CD4-positive, alpha-beta T cell (primary cell): ENCODE data around the gene SOX13. TPM values are rescaled to one million over a fixed set of nuclear protein-coding genes. Genes with fewer than 3 reads are reported as not detected.

ENCODE experiments used
- ATAC-seq: fragments of 200-7000 bp; cut with Tn5 transposase; one replicate; pipeline ENCODE4 v1.10.0; 2022; ENCODE audit warnings: mild to moderate bottlenecking; ENCODE audit not compliant: poor library complexity
- CTCF ChIA-PET: fragments of 350-600 bp; sonication (Branson Sonifier 250); formaldehyde crosslinking; loops from one replicate; lab custom pipeline; 2021; ENCODE audit warnings: antibody characterized with exemption, inconsistent platforms; lab: Charles Lee
- POLR2A ChIA-PET: fragments of 350-600 bp; sonication (Branson Sonifier 250); formaldehyde crosslinking; loops from one replicate; lab custom pipeline; 2021; ENCODE audit warnings: antibody characterized with exemption, inconsistent platforms; lab: Charles Lee
- DNase-seq, 14 experiments: peaks; one replicate each; pipeline ENCODE4 v3.0.0-alpha.2; 2013 to 2020; ENCODE audit warnings: mixed read lengths in 2 of 14
- H3K27ac ChIP-seq, 2 donors: one replicate each; pipeline versions ENCODE4 v1.5.1 to v1.7.0; 2013; ENCODE audit warnings: low read length in 2 of 2, low read depth in 1 of 2, mild to moderate bottlenecking in 1 of 2
- H3K27me3 ChIP-seq, 2 experiments: 1 replicate in 1 of 2; 2 replicates in 1 of 2; pipeline versions ENCODE4 v1.6.1 to v1.7.0; 2013; ENCODE audit warnings: low read length in 2 of 2, control low read depth in 1 of 2, mild to moderate bottlenecking in 1 of 2, moderate library complexity in 1 of 2; ENCODE audit not compliant: insufficient read depth in 2 of 2, control insufficient read depth in 1 of 2
- H3K36me3 ChIP-seq: one replicate; pipeline ENCODE4 v1.6.1; 2013; ENCODE audit warnings: low read length, control low read depth; ENCODE audit not compliant: insufficient read depth
- H3K4me1 ChIP-seq: one replicate; pipeline ENCODE4 v1.6.1; 2013; ENCODE audit warnings: low read length, control low read depth; ENCODE audit not compliant: insufficient read depth
- H3K4me3 ChIP-seq: one replicate; pipeline ENCODE4 v1.5.1; 2013; ENCODE audit warnings: mild to moderate bottlenecking, low read length, moderate library complexity
- H3K9me3 ChIP-seq, 2 experiments: 1 replicate in 1 of 2; 2 replicates in 1 of 2; pipeline versions ENCODE4 v1.6.1 to v1.7.0; 2013; ENCODE audit warnings: low read length in 2 of 2, mild to moderate bottlenecking in 2 of 2, control low read depth in 1 of 2, moderate library complexity in 1 of 2; ENCODE audit not compliant: control insufficient read depth in 1 of 2, insufficient read depth in 1 of 2
- H3K27ac Mint-ChIP-seq: one replicate; pipeline ENCODE4 v1.8.0; 2020; ENCODE audit warnings: mixed read lengths
- H3K27me3 Mint-ChIP-seq: one replicate; pipeline ENCODE4 v1.8.0; 2021; ENCODE audit warnings: mixed read lengths
- H3K36me3 Mint-ChIP-seq: one replicate; pipeline ENCODE4 v1.8.0; 2021; ENCODE audit warnings: low read depth, mixed read lengths
- H3K4me1 Mint-ChIP-seq: one replicate; pipeline ENCODE4 v1.8.0; 2021; ENCODE audit warnings: low read depth, mixed read lengths
- H3K4me3 Mint-ChIP-seq: one replicate; pipeline ENCODE4 v1.8.0; 2020; ENCODE audit warnings: mild to moderate bottlenecking, mixed read lengths
- H3K9me3 Mint-ChIP-seq: one replicate; pipeline ENCODE4 v1.8.0; 2020; ENCODE audit warnings: mixed read lengths
- intact Hi-C, 2 experiments: fragments of 100-400 bp; cut with DNase I in 1 of 2; cut with micrococcal nuclease in 1 of 2; formaldehyde crosslinking; loops; one replicate each; pipeline versions ENCODE4 v1.15.1 to v1.9.0; 2023 to 2025; cut with DNase I, micrococcal nuclease
- total RNA-seq, 174 experiments: library from RNA in 2 of 174; stranded (reverse) in 2 of 174; gene quantifications; one replicate each; pipeline ENCODE4 v1.2.3 and lab custom pipeline; 2021 to 2026
- TF ChIP-seq, protein P1 (sequence below): fragments of 200-600 bp; IDR thresholded peaks from one replicate; pipeline ENCODE4 v1.8.0; 2022; ENCODE audit warnings: antibody characterized with exemption, mild to moderate bottlenecking

Gene SOX13
- total RNA-seq, 2 experiments from 2014 or later, result 1.8 to 1.9 TPM

DNA sequence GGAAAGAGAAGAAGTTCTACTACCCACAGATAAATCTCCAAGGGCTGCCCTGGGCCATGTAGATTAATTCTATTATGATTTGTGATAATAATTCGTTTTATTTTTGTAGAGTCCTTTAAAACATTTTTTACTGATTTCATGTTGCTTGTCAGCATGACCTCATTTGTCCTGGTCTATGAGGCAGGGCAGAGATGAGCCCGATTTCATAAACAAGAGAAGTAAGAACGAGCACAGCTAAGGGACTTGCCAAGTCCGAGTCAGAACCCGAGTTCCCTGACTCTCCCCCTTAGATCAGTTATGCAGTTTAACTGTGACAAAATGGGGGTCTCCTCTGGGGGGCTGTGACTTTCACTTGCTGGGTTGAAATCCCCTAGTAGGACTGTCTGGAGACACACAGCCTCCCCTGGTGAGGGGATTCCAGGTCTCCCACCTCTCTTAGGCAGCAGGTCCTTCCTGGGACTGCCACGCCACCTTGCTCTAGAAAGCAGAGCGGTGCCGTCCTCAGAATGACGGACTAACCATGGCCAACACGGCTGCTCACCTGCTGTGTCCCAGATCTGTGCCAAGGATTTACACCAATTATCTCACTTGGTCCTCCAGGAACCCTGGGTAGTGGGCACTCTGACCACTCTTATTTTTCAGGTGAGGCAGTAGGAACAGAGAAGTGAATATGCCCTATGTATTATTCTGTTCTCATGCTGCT is 31.0 kb upstream of the SOX13 start:
- H3K27ac ChIP-seq, result no peak overlapping the region
- no peaks in the 10 kb centered on the region for H3K36me3 ChIP-seq
- Mint-ChIP-seq H3K9me3 (no peaks in the 10 kb centered on the region), H3K4me3 (no peak overlapping the region), H3K27ac (no peak overlapping the region), H3K4me1 (no peaks in the 10 kb centered on the region), H3K27me3 (peaks cover 9% of the 10 kb centered on the region), H3K36me3 (no peaks in the 10 kb centered on the region)
- H3K4me3 ChIP-seq, result no peak overlapping the region
- POLR2A ChIA-PET, result no interaction called here
- intact Hi-C loops, result no loop called here
- no peak for ATAC-seq
- H3K4me1 ChIP-seq, result no peaks in the 10 kb centered on the region
- no peak for DNase-seq
- no peaks in the 10 kb centered on the region for H3K9me3 ChIP-seq
- CTCF ChIA-PET, result no interaction called here
- no peaks in the 10 kb centered on the region for H3K27me3 ChIP-seq
- TF ChIP-seq, protein P1, sequence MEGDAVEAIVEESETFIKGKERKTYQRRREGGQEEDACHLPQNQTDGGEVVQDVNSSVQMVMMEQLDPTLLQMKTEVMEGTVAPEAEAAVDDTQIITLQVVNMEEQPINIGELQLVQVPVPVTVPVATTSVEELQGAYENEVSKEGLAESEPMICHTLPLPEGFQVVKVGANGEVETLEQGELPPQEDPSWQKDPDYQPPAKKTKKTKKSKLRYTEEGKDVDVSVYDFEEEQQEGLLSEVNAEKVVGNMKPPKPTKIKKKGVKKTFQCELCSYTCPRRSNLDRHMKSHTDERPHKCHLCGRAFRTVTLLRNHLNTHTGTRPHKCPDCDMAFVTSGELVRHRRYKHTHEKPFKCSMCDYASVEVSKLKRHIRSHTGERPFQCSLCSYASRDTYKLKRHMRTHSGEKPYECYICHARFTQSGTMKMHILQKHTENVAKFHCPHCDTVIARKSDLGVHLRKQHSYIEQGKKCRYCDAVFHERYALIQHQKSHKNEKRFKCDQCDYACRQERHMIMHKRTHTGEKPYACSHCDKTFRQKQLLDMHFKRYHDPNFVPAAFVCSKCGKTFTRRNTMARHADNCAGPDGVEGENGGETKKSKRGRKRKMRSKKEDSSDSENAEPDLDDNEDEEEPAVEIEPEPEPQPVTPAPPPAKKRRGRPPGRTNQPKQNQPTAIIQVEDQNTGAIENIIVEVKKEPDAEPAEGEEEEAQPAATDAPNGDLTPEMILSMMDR, result no peak

DNA sequence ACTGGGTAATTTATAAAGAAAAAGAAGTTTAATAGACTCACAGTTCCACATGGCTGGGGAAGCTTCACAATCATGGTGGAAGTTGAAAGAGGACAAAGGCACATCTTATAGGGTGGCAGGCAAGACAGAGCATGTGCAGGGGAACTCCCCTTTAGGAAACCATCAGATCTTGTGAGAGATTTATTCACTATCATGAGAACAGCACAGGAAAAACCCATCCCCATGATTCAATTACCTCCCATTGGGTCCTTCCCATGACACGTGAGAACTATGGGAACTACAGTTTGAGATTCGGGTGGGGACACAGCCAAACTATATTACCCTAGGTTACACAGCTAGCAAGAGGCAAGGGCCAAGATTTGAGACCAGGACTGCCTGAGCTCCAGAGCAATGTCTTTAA is 30.4 kb upstream of the SOX13 start:
- CTCF ChIA-PET, result no interaction called here

DNA sequence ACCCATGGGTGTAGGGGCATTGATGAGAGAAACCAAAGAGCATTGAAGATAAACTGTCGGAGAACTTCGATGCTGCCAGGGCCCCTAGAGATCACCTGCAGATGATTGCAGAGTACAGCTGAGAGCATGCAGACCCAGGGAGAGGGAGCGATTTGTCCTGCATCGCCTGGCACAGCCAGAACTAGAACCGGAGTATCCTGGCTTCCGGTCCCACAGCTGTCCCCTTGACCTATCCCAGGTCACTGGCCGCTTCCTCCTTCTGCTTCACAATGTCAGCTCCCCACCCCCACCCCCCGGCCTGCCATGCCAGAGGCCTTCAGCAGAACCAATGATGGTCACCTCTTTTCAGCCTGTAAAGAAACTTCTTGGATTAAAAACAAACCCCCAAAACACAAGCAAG is 29.2 kb upstream of the SOX13 start:
- Histone ChIP-seq H3K4me3 (no peak overlapping the region), H3K27me3 (no peaks in the 10 kb centered on the region), H3K4me1 (no peaks in the 10 kb centered on the region), H3K27ac (no peak overlapping the region), H3K36me3 (no peaks in the 10 kb centered on the region), H3K9me3 (no peaks in the 10 kb centered on the region)
- Mint-ChIP-seq H3K36me3 (no peaks in the 10 kb centered on the region), H3K9me3 (no peaks in the 10 kb centered on the region), H3K4me1 (no peaks in the 10 kb centered on the region), H3K27me3 (peaks cover 9% of the 10 kb centered on the region), H3K4me3 (no peak overlapping the region), H3K27ac (no peak overlapping the region)
- POLR2A ChIA-PET, result no interaction called here
- TF ChIP-seq, protein P1, result no peak
- intact Hi-C loops, result no loop called here
- ATAC-seq, result no peak
- CTCF ChIA-PET, result no interaction called here
- DNase-seq, result no peak

More for the DNA sequence above, 30.4 kb upstream of the SOX13 start:
- intact Hi-C loops, result no loop called here
- POLR2A ChIA-PET, result no interaction called here
- ATAC-seq, result no peak
- no peaks in the 10 kb centered on the region for H3K27me3 ChIP-seq
- peaks cover 9% of the 10 kb centered on the region for H3K27me3 Mint-ChIP-seq
- no peaks in the 10 kb centered on the region for H3K4me1 ChIP-seq
- no peaks in the 10 kb centered on the region for H3K36me3 ChIP-seq
- no peaks in the 10 kb centered on the region for H3K36me3 Mint-ChIP-seq
- no peaks in the 10 kb centered on the region for H3K9me3 Mint-ChIP-seq
- no peak overlapping the region for H3K4me3 ChIP-seq
- H3K27ac Mint-ChIP-seq, result no peak overlapping the region
- no peaks in the 10 kb centered on the region for H3K4me1 Mint-ChIP-seq
- DNase-seq, result no peak
- H3K27ac ChIP-seq, result no peak overlapping the region
- no peaks in the 10 kb centered on the region for H3K9me3 ChIP-seq
- TF ChIP-seq, protein P1, result no peak
- no peak overlapping the region for H3K4me3 Mint-ChIP-seq
